ENCODE data around the gene POLR1E.

GRCh38 chr9:37508135-37508833, 22.5 kb downstream of the POLR1E start:
- TF ChIP-seq POLR2AphosphoS5 (IDR thresholded peaks at IDR 0.05; ENCODE audit: borderline replicate concordance, low read depth, low read length) (no peak), EZH2 (IDR thresholded peaks at IDR 0.05) (no peak), FOXP2 (optimal IDR thresholded peaks at IDR 0.05; ENCODE audit: control extremely low read depth, extremely low read length, insufficient read depth) (no peak)

All from SK-N-MC (cell line).